Prostate gland (tissue), 2 donors: ENCODE results near the gene UBE2E2. TPM values are rescaled to one million over a fixed set of nuclear protein-coding genes. Genes with fewer than 3 reads are reported as not detected.

ENCODE experiments used
- DNase-seq: peaks from one replicate; pipeline ENCODE4 v3.0.0-alpha.2; 2019; ENCODE audit warnings: low spot score
- H3K27ac ChIP-seq, 2 donors: fragments of 200-600 bp; sonication (generic); 2 replicates each; pipeline ENCODE4 v1.5.1; 2017 to 2019
- H3K27me3 ChIP-seq: fragments of 200-600 bp; sonication (generic); replicated peaks from 2 replicates; pipeline ENCODE4 v1.5.1; 2019; ENCODE audit not compliant: insufficient read depth
- H3K36me3 ChIP-seq, 2 donors: fragments of 200-600 bp; sonication (generic); 1 replicate in 1 of 2; 2 replicates in 1 of 2; pipeline versions ENCODE4 v1.5.1 to v1.8.1; 2017 to 2019
- H3K4me1 ChIP-seq: fragments of 200-600 bp; sonication (generic); replicated peaks from 2 replicates; pipeline ENCODE4 v1.5.1; 2019
- H3K4me3 ChIP-seq, 2 donors: fragments of 200-600 bp; sonication (generic); 2 replicates each; pipeline ENCODE4 v1.5.1; 2017 to 2019
- H3K9me3 ChIP-seq: fragments of 200-600 bp; sonication (generic); 2 replicates; pipeline ENCODE4 v1.5.1; 2017
- POLR2A ChIP-seq: fragments of 450-650 bp; IDR thresholded peaks from one replicate; pipeline ENCODE4 v1.6.1; 2016; ENCODE audit warnings: antibody characterized with exemption, mild to moderate bottlenecking
- POLR2AphosphoS5 ChIP-seq: sonication (generic); formaldehyde crosslinking; IDR thresholded peaks from one replicate; pipeline ENCODE4 v1.6.1; 2017; ENCODE audit warnings: antibody characterized with exemption
- WGBS: methylation state at CpG from one replicate; pipeline ENCODE4 v1.1.5; 2018; 5-methylcytosine and 5-hydroxymethylcytosine counted together
- intact Hi-C: fragments of 100-400 bp; cut with DNase I; formaldehyde crosslinking; loops from one replicate; pipeline ENCODE4 v1.14.2; 2022
- total RNA-seq, 2 donors: library from RNA; depleted of rRNA; stranded (reverse); fragments of >200 nt; gene quantifications; one replicate each; pipeline ENCODE4 v1.1.0, GENCODE V29; 2016
- TF ChIP-seq, protein P1 (sequence below), 4 experiments: fragments of 200-600 bp in 2 of 4; fragments of 450-650 bp in 2 of 4; sonication (generic) in 2 of 4; IDR thresholded peaks; 1 replicate in 3 of 4; 2 replicates in 1 of 4; pipeline ENCODE4 v1.5.1; 2016 to 2019; ENCODE audit warnings: antibody characterized with exemption in 4 of 4, mild to moderate bottlenecking in 2 of 4, moderate library complexity in 2 of 4

UBE2E2 gene
- total RNA-seq, 2 donors from 2014 or later = 25.9 to 48.7 TPM

DNA sequence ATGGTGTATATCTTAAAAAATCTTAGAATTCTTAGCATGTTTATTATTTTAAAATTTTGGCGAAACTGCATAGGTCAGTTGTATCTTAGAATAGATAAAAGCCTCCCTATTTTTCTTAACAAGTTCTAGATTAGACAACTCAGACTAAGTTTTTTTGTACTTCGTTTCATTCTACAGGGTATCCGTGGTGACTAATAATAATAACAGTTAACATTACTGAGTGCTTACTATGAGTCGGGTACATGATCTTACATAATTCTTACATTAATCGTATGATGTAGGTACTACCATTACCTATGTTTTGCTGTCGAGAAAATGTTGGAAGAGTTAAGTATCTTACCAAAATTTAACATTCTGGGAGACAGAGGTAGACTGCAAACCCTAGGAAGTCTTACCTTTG, 60.7 kb downstream of the UBE2E2 start:
- WGBS = 74% methylated on average over 6 of the region's 6 CpGs
- H3K9me3 ChIP-seq = no peaks in the 10 kb centered on the region
- H3K36me3 ChIP-seq = no peaks in the 10 kb centered on the region
- no peak for DNase-seq
- no peak overlapping the region for H3K4me3 ChIP-seq
- H3K4me1 ChIP-seq = no peaks in the 10 kb centered on the region
- no peaks in the 10 kb centered on the region for H3K27me3 ChIP-seq
- TF ChIP-seq, protein P1, sequence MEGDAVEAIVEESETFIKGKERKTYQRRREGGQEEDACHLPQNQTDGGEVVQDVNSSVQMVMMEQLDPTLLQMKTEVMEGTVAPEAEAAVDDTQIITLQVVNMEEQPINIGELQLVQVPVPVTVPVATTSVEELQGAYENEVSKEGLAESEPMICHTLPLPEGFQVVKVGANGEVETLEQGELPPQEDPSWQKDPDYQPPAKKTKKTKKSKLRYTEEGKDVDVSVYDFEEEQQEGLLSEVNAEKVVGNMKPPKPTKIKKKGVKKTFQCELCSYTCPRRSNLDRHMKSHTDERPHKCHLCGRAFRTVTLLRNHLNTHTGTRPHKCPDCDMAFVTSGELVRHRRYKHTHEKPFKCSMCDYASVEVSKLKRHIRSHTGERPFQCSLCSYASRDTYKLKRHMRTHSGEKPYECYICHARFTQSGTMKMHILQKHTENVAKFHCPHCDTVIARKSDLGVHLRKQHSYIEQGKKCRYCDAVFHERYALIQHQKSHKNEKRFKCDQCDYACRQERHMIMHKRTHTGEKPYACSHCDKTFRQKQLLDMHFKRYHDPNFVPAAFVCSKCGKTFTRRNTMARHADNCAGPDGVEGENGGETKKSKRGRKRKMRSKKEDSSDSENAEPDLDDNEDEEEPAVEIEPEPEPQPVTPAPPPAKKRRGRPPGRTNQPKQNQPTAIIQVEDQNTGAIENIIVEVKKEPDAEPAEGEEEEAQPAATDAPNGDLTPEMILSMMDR (IDR thresholded peaks at IDR 0.05) = no peak
- TF ChIP-seq POLR2A (no peak), POLR2AphosphoS5 (no peak)
- intact Hi-C loops = no loop called here
- H3K27ac ChIP-seq = no peak overlapping the region

DNA sequence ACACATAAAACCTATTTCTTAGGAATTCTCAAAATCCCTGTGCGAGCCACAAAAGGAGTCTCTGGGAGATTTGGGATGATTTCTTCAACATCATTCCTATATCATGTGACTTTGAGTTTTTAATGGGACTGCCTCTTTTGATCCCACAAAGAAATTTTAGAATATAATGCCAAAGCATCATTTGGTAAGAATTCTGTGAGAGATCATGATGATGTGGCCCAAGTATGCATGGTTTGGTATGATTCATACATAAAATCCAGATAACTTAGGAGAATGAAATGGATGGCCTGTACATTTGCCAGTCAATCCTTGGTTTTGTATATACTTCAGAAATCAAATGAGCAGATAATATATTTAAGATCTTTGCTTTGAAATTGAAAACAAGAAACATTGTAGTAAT, 61.3 kb downstream of the UBE2E2 start:
- intact Hi-C loops = no loop called here

DNA sequence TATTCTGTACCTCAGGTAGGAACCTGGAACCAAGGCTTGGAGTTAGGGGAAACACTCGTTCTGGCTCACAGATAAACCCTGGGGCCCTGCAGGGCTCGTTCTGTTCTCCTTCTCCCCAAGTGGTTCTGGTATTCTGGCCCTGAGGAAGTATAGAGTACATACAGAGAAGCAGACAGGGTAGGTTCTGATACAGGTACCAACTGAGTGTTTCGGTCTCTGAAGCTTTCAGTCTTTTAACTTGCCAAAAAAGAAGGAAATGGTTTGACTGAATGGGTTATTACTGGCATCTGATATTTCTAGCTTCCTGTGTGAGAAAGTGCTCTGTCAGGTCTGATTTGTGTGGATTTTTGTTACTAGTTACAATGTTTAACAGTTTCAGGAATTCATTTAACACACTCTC, 67.3 kb downstream of the UBE2E2 start:
- TF ChIP-seq, protein P1 (IDR thresholded peaks at IDR 0.05) = no peak
- no peak for TF ChIP-seq POLR2AphosphoS5
- no peak for TF ChIP-seq POLR2A
- Histone ChIP-seq H3K9me3 (no peaks in the 10 kb centered on the region), H3K27me3 (no peaks in the 10 kb centered on the region), H3K4me3 (no peak overlapping the region), H3K27ac (no peak overlapping the region), H3K4me1 (no peaks in the 10 kb centered on the region), H3K36me3 (no peaks in the 10 kb centered on the region)
- intact Hi-C loops = no loop called here
- 86% methylated on average over 3 of the region's 3 CpGs for WGBS
- DNase-seq = no peak

More for the DNA sequence above, 61.3 kb downstream of the UBE2E2 start:
- Histone ChIP-seq H3K27ac (no peak overlapping the region), H3K4me3 (no peak overlapping the region), H3K9me3 (no peaks in the 10 kb centered on the region), H3K36me3 (no peaks in the 10 kb centered on the region), H3K4me1 (no peaks in the 10 kb centered on the region), H3K27me3 (no peaks in the 10 kb centered on the region)
- WGBS = 100% methylated on average over 1 of the region's 1 CpG
- no peak for DNase-seq
- TF ChIP-seq POLR2AphosphoS5 (no peak), POLR2A (no peak)
- TF ChIP-seq, protein P1 (IDR thresholded peaks at IDR 0.05) = no peak

DNA sequence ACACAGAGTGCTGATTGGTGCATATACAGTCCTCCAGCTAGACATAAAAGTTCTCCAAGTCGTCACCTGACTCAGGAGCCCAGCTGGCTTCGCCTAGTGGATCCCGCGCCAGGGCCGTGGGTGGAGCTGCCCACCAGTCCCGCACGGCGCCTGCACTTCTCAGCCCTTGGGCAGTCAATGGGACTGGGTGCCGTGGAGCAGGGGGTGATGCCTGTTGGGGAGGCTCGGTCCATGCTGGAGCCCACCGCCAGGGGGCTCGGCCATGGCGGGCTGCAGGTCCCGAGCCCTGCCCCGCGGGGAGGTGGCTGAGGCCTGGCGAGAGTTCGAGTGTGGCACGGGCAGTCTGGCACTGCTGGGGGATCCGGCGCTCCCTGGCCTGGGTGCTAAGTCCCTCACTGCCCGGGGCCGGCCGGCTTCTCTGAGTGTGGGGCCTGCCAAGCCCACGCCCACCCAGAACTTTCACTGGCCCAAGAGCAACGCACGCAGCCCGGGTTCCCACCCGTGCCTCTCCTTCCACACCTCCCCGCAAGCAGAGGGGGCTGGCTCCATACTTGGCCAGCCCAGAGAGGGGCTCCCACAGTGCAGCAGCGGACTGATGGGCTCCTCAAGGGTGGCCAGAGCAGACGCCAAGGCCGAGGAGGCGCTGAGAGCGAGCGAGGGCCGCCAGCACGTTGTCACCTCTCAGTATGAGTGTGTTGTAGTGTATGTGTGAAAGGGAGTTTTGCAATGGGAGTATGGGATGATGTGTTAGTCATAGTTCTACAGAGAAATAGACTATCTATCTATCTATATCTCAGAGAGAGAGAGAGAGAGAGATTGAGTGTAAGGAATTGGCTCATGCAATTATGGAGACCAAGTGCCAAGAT, 69.0 kb downstream of the UBE2E2 start:
- Histone ChIP-seq H3K27ac (no peak overlapping the region), H3K4me3 (no peak overlapping the region), H3K36me3 (no peaks in the 10 kb centered on the region), H3K9me3 (no peaks in the 10 kb centered on the region), H3K4me1 (no peaks in the 10 kb centered on the region), H3K27me3 (no peaks in the 10 kb centered on the region)
- 97% methylated on average over 38 of the region's 38 CpGs for WGBS
- intact Hi-C loops = no loop called here
- no peak for DNase-seq
- no peak for TF ChIP-seq POLR2AphosphoS5
- TF ChIP-seq, protein P1 (IDR thresholded peaks at IDR 0.05) = no peak
- TF ChIP-seq POLR2A = no peak

DNA sequence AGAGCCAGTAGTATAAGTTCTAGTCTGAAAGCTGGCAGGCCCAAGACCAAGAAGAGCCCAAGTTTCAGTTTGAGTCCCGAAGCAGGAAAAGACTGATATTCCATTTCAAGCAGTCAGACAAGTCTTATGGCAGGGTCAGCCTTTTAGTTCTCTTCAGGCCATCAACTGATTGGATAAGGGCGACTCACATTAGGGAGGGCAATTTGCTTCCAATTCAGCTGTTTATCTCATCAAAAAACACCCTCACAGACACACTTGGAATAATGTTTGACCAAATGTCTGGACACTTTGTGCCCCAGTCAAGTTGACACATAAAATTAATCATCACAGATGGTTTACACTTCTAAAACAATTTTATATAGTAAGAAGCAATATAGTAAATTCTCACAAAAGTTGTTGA, 69.7 kb downstream of the UBE2E2 start:
- Histone ChIP-seq H3K4me3 (no peak overlapping the region), H3K9me3 (no peaks in the 10 kb centered on the region), H3K4me1 (no peaks in the 10 kb centered on the region), H3K27ac (no peak overlapping the region), H3K36me3 (no peaks in the 10 kb centered on the region), H3K27me3 (no peaks in the 10 kb centered on the region)
- no peak for DNase-seq
- TF ChIP-seq POLR2A (no peak), POLR2AphosphoS5 (no peak)
- TF ChIP-seq, protein P1 (IDR thresholded peaks at IDR 0.05) = no peak
- intact Hi-C loops = no loop called here
- WGBS = 91% methylated on average over 2 of the region's 2 CpGs
